GM23248 (cell line): ENCODE data around the gene TELO2.

Experiments
- EZH2 ChIP-seq: fragments of 200-600 bp; sonication (generic); IDR thresholded peaks from 2 replicates; pipeline ENCODE4 v1.6.1; 2018; ENCODE audit warnings: antibody characterized with exemption, mild to moderate bottlenecking; ENCODE audit not compliant: insufficient read depth, poor library complexity, severe bottlenecking
- EZH2phosphoT487 ChIP-seq: fragments of 200-600 bp; sonication (generic); IDR thresholded peaks from 2 replicates; pipeline ENCODE4 v1.6.1; 2018; ENCODE audit warnings: antibody characterized with exemption, moderate library complexity, mild to moderate bottlenecking, low read depth; ENCODE audit not compliant: insufficient read depth

- TF ChIP-seq EZH2 (no peak), EZH2phosphoT487 (no peak)
These were observed 61.0 kb downstream of the TELO2 start for GRCh38 chr16:1553946-1554825.
